ENCODE measurements around the gene DHCR7.

GRCh38 chr11:71425409-71425808 lies 22.8 kb downstream of the DHCR7 start:
- TF ChIP-seq CTCF (IDR thresholded peaks at IDR 0.05) (no peak), EP300 (IDR thresholded peaks at IDR 0.05) (no peak), POLR2AphosphoS5 (IDR thresholded peaks at IDR 0.05) (no peak)

All from upper lobe of left lung (tissue), 4 donors.